HepG2 (cell line): ENCODE data around the gene EGFR. TPM values are rescaled to one million over a fixed set of nuclear protein-coding genes. Genes with fewer than 3 reads are reported as not detected.

Experiments used
- ETV5 ChIP-seq: IDR thresholded peaks from 2 replicates; pipeline ENCODE4 v1.6.1; 2018; ENCODE audit warnings: missing biosample characterization, missing genetic modification reagents, inconsistent platforms, borderline replicate concordance
- HNRNPL ChIP-seq: fragments of 200-400 bp; formaldehyde crosslinking; IDR thresholded peaks from 2 replicates; pipeline ENCODE4 v1.6.1; 2017; ENCODE audit warnings: mild to moderate bottlenecking, low read depth, low read length
- KLF6 ChIP-seq: IDR thresholded peaks from 2 replicates; pipeline ENCODE4 v1.8.0; 2016; ENCODE audit warnings: missing biosample characterization, missing genetic modification reagents
- MAFK ChIP-seq, 2 experiments: IDR thresholded peaks in 1 of 2; conservative IDR thresholded peaks in 1 of 2; 2 replicates each; pipeline ENCODE4 v1.6.1; 2011; ENCODE audit warnings: improper control_type of control experiment in 2 of 2, low read length in 2 of 2
- NFIC ChIP-seq: IDR thresholded peaks from 2 replicates; pipeline ENCODE4 v1.6.1; 2012; ENCODE audit warnings: mild to moderate bottlenecking, low read length, inconsistent platforms
- PAXIP1 ChIP-seq: sonication (generic); formaldehyde crosslinking; conservative IDR thresholded peaks from 2 replicates; pipeline ENCODE4 v1.4.0; 2020; ENCODE audit warnings: mild to moderate bottlenecking, missing genetic modification reagents, moderate library complexity
- PRDM10 ChIP-seq: sonication (generic); formaldehyde crosslinking; IDR thresholded peaks from 2 replicates; pipeline ENCODE4 v1.4.0; 2020; ENCODE audit warnings: low read depth, missing genetic modification reagents
- RARA ChIP-seq: IDR thresholded peaks from 2 replicates; pipeline ENCODE4 v1.6.1; 2016; ENCODE audit warnings: missing genetic modification reagents, missing compliant biosample characterization
- RBM39 ChIP-seq: fragments of 200-400 bp; formaldehyde crosslinking; IDR thresholded peaks from one replicate; pipeline ENCODE4 v1.6.1; 2018; ENCODE audit warnings: antibody characterized with exemption, mild to moderate bottlenecking, low read depth, low read length; ENCODE audit not compliant: poor library complexity, severe bottlenecking
- SALL1 ChIP-seq: sonication (generic); formaldehyde crosslinking; IDR thresholded peaks from 2 replicates; pipeline ENCODE4 v1.8.0; 2022; ENCODE audit warnings: mild to moderate bottlenecking, missing genetic modification reagents
- ZNF12 ChIP-seq: sonication (generic); formaldehyde crosslinking; IDR thresholded peaks from 2 replicates; pipeline ENCODE4 v1.5.0; 2020; ENCODE audit warnings: missing genetic modification reagents
- ZNF607 ChIP-seq: sonication (generic); formaldehyde crosslinking; IDR thresholded peaks from 2 replicates; pipeline ENCODE4 v1.5.1; 2020; ENCODE audit warnings: missing genetic modification reagents, mild to moderate bottlenecking, borderline replicate concordance
- polyA plus RNA-seq, 8 experiments: library from polyadenylated mRNA; depleted of rRNA in 3 of 8; stranded (reverse) in 7 of 8; unstranded in 1 of 8; fragments of >200 nt; fragmentation: Illumina TruSeq in 4 of 8; extraction: Trizol in 4 of 8; gene quantifications; 2 replicates each; pipeline versions ENCODE4 v1.2.1 to v1.2.3, GENCODE V29; 2011 to 2016; ENCODE audit warnings: low read depth in 4 of 8, missing spikeins in 1 of 8, mixed read lengths in 1 of 8; ENCODE audit not compliant: insufficient read depth in 1 of 8
- total RNA-seq, 5 experiments: library from RNA; depleted of rRNA; stranded (reverse); fragments of >200 nt; fragmentation: Illumina TruSeq; extraction: Trizol; gene quantifications; 2 replicates each; pipeline ENCODE4 v1.2.3, GENCODE V29; 2016; ENCODE audit warnings: low read depth in 1 of 5
- TF ChIP-seq, protein P1 (sequence below): sonication (generic); formaldehyde crosslinking; IDR thresholded peaks from 2 replicates; pipeline ENCODE4 v1.4.0; 2020; ENCODE audit warnings: missing genetic modification reagents

EGFR gene
- total and polyA plus RNA-seq, 2 of the 13 experiments (the other 11 are each of a cell fraction or from before 2014, with no cell fraction given) = 7.0 to 10.0 TPM

DNA sequence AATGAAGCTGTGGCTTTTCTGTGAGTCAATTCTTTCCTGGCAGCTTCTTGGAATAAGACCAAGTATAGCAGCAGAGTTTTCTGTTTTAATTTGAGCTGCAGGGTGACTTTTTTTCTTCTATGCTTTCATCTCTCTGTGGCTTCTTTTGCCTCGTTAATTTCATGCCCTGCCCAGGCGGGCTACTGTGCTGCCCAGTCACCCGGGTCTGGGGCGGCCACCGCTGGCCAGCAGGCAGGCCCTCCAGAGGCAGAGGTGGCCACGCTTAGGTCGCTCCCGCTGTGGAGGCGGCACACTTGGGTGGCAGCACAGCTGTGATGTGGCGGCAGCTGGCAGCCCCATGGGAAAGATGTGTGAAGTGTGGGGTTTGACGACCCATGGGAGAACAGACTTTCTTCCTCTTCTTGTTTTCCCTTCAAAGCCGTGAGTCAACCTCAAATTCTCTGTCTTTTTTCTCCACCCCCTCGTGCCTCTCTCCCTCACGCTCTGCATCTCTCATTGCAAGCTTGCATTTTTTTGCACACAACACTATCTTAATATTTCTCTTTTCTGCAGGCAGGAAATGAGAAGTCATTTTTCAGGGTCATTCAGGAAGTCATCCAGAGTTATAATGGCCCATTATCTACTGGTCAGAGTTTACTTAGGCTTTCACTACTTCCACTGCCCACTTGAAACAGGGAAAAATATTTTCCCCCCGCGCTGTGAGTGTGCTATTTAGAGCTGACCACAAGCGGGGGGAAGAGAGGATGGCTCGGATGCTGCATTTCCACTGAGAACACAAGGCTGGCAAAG lies 67.8 kb downstream of the EGFR start (continued):
- TF ChIP-seq PRDM10 (CRISPR knock-in tag) = 0 out of 2 replicates have a peak, but pooled peaks have one; percentile 40
- TF ChIP-seq MAFK (conservative IDR thresholded peaks at IDR 0.05 in 1 of 2, IDR thresholded peaks at IDR 0.05 in 1 of 2; ENCODE audit: low read length in 2 of 2) = peak; percentile 86
- TF ChIP-seq RARA (CRISPR knock-in tag) = peak; percentile 71
- 0 out of 2 replicates have a peak, but pooled peaks have one; percentile 38 for TF ChIP-seq HNRNPL
- TF ChIP-seq RBM39 = no peak
- TF ChIP-seq, protein P1, sequence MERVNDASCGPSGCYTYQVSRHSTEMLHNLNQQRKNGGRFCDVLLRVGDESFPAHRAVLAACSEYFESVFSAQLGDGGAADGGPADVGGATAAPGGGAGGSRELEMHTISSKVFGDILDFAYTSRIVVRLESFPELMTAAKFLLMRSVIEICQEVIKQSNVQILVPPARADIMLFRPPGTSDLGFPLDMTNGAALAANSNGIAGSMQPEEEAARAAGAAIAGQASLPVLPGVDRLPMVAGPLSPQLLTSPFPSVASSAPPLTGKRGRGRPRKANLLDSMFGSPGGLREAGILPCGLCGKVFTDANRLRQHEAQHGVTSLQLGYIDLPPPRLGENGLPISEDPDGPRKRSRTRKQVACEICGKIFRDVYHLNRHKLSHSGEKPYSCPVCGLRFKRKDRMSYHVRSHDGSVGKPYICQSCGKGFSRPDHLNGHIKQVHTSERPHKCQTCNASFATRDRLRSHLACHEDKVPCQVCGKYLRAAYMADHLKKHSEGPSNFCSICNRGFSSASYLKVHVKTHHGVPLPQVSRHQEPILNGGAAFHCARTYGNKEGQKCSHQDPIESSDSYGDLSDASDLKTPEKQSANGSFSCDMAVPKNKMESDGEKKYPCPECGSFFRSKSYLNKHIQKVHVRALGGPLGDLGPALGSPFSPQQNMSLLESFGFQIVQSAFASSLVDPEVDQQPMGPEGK (CRISPR knock-in tag) = peak; percentile 26; the same call in 1 of the 2 replicates
- TF ChIP-seq SALL1 (CRISPR knock-in tag) = peak; percentile 62; the same call in 1 of the 2 replicates
- no peak for TF ChIP-seq ZNF12
- no peak for TF ChIP-seq KLF6 (CRISPR knock-in tag)
- no peak for TF ChIP-seq ZNF607 (CRISPR knock-in tag)
- TF ChIP-seq NFIC = peak; percentile 37; the same call in 1 of the 2 replicates
- TF ChIP-seq ETV5 (CRISPR knock-in tag) = peak; percentile 86; the same call in 1 of the 2 replicates
- peak; percentile 39; the same call in 1 of the 2 replicates for TF ChIP-seq PAXIP1 (CRISPR knock-in tag)
